Common myeloid progenitor, CD34-positive (primary cell): ENCODE results near the gene PEX5.
A peak's percentile ranks its signal among the peaks of the same experiment; 100 is the strongest.
"Not testable (repeated sequence)": the region's sequence is repeated elsewhere in the genome, so short reads cannot be mapped to it uniquely, and the experiment has no call there.

ENCODE experiments used
- CTCF ChIA-PET: fragments of 350-600 bp; sonication (Branson Sonifier 250); formaldehyde crosslinking; loops from one replicate; lab custom pipeline; 2021; ENCODE audit warnings: antibody characterized with exemption; lab: Charles Lee
- POLR2A ChIA-PET: fragments of 350-600 bp; sonication (Branson Sonifier 250); formaldehyde crosslinking; loops from one replicate; lab custom pipeline; 2021; ENCODE audit warnings: antibody characterized with exemption; lab: Charles Lee
- DNase-seq, 3 donors: peaks; one replicate each; pipeline versions ENCODE4 v3.0.0 to v3.0.0-alpha.2; 2013
- H3K27ac ChIP-seq, 2 experiments: 1 replicate in 1 of 2; 2 replicates in 1 of 2; pipeline ENCODE4 v1.7.0; 2013; ENCODE audit warnings: inconsistent platforms in 2 of 2, low read length in 2 of 2, mild to moderate bottlenecking in 2 of 2, low read depth in 1 of 2, moderate library complexity in 1 of 2; ENCODE audit not compliant: severe bottlenecking in 2 of 2, insufficient read depth in 1 of 2, poor library complexity in 1 of 2
- H3K27me3 ChIP-seq, 5 experiments: replicated peaks in 2 of 5; 1 replicate in 3 of 5; 2 replicates in 2 of 5; pipeline versions ENCODE4 v1.6.1 to v1.7.0; 2013; ENCODE audit warnings: low read length in 4 of 5, mild to moderate bottlenecking in 2 of 5, moderate library complexity in 2 of 5, inconsistent platforms in 1 of 5; ENCODE audit not compliant: insufficient read depth in 5 of 5, control insufficient read depth in 4 of 5
- H3K36me3 ChIP-seq, 4 experiments: 1 replicate in 2 of 4; 2 replicates in 2 of 4; pipeline versions ENCODE4 v1.6.1 to v1.7.0; 2013; ENCODE audit warnings: low read length in 3 of 4, control low read depth in 1 of 4, mild to moderate bottlenecking in 1 of 4; ENCODE audit not compliant: control insufficient read depth in 4 of 4, insufficient read depth in 4 of 4
- H3K4me1 ChIP-seq, 4 experiments: 1 replicate in 3 of 4; 2 replicates in 1 of 4; pipeline versions ENCODE4 v1.6.1 to v1.7.1; 2013; ENCODE audit warnings: low read length in 3 of 4, mild to moderate bottlenecking in 3 of 4, control low read depth in 1 of 4, inconsistent platforms in 1 of 4, moderate library complexity in 1 of 4; ENCODE audit not compliant: control insufficient read depth in 4 of 4, insufficient read depth in 4 of 4; ENCODE audit errors: control extremely low read depth in 1 of 4
- H3K4me3 ChIP-seq, 7 experiments: 1 replicate in 4 of 7; 2 replicates in 3 of 7; pipeline versions ENCODE4 v1.5.1 to v1.7.0; 2013; ENCODE audit warnings: mild to moderate bottlenecking in 7 of 7, low read length in 6 of 7, moderate library complexity in 6 of 7, inconsistent platforms in 2 of 7, low read depth in 2 of 7, control low read depth in 1 of 7; ENCODE audit not compliant: insufficient read depth in 4 of 7, control insufficient read depth in 1 of 7; ENCODE audit errors: extremely low read depth in 1 of 7
- H3K9me3 ChIP-seq, 5 experiments: 1 replicate in 4 of 5; 2 replicates in 1 of 5; pipeline versions ENCODE4 v1.6.1 to v1.7.1; 2013; ENCODE audit warnings: low read length in 4 of 5, mild to moderate bottlenecking in 2 of 5, inconsistent platforms in 1 of 5, low read depth in 1 of 5, moderate library complexity in 1 of 5; ENCODE audit not compliant: control insufficient read depth in 4 of 5, insufficient read depth in 2 of 5; ENCODE audit errors: control extremely low read depth in 1 of 5
- WGBS: methylation state at CpG from one replicate; pipeline ENCODE4 v1.1.5; 2013; ENCODE audit not compliant: insufficient coverage; 5-methylcytosine and 5-hydroxymethylcytosine counted together

Gene PEX5

GRCh38 chr12:7176595-7176994 lies 12.9 kb upstream of the PEX5 start:
- no peaks in the 10 kb centered on the region for H3K36me3 ChIP-seq
- H3K4me1 ChIP-seq = no peaks in the 10 kb centered on the region
- CTCF ChIA-PET = no interaction called here
- H3K27ac ChIP-seq = no peak overlapping the region
- POLR2A ChIA-PET = no interaction called here
- peaks cover 0 to 4% (median 0%) of the 10 kb centered on the region in 5 experiments for H3K27me3 ChIP-seq
- WGBS = 100% methylated on average over 1 of the region's 2 CpGs
- no peak overlapping the region for H3K4me3 ChIP-seq
- DNase-seq = no peak
- H3K9me3 ChIP-seq = peaks cover 0 to 8% (median 3%) of the 10 kb centered on the region in 5 experiments

GRCh38 chr12:7178481-7178880 lies 11.0 kb upstream of the PEX5 start:
- H3K27ac ChIP-seq = no peak overlapping the region
- no peaks in the 10 kb centered on the region for H3K36me3 ChIP-seq
- WGBS = no CpG with 5 or more reads among the region's 2 CpGs
- ChIA-PET CTCF (no interaction called here), POLR2A (no interaction called here)
- peaks cover 0 to 4% (median 0%) of the 10 kb centered on the region in 5 experiments for H3K27me3 ChIP-seq
- H3K4me1 ChIP-seq = no peaks in the 10 kb centered on the region
- DNase-seq = no peak
- peaks cover 0 to 3% (median 0%) of the 10 kb centered on the region in 5 experiments for H3K9me3 ChIP-seq
- no peak overlapping the region for H3K4me3 ChIP-seq

- Histone ChIP-seq H3K4me3 (no peak overlapping the region), H3K9me3 (peaks cover 0 to 1% (median 0%) of the 10 kb centered on the region in 5 experiments), H3K27ac (no peak overlapping the region), H3K36me3 (no peaks in the 10 kb centered on the region), H3K4me1 (no peaks in the 10 kb centered on the region), H3K27me3 (no peaks in the 10 kb centered on the region)
- no peak for DNase-seq
- ChIA-PET POLR2A (no interaction called here), CTCF (interaction anchor here (0.6 to 1.7 kb wide), 3 partner anchors 9 to 78 kb away, joined by 3 to 5 read pairs (median 3); partner anchors contain the start of gene PEX5)
- WGBS = 100% methylated on average over 1 of the region's 1 CpG
These were observed 8.8 kb upstream of the PEX5 start for GRCh38 chr12:7180685-7181084.

DNA sequence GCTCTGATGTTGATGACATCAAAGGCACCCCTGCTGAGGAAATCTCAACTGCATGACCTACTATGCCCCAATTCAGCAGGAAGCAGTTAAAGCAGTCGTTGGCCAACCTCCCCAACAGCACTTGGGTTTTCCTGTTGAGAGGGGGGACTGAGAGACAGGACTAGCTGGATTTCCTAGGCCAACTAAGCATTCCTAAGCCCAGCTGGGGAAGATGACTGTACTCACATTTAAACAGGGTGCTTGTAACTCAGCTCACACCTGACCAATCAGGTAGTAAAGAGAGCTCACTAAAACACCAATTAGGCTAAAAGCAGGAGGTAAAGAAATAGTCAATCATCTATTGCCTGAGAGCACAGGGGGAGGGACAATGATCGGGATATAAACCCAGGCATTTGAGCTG lies 3.4 kb upstream of the PEX5 start:
- H3K9me3 ChIP-seq, H3K4me3 ChIP-seq, H3K27me3 ChIP-seq, POLR2A ChIA-PET, H3K27ac ChIP-seq, DNase-seq, H3K36me3 ChIP-seq: not testable (repeated sequence)
- CTCF ChIA-PET = interaction anchor here (0.8 to 3.1 kb wide), 3 partner anchors 23 to 41 kb away, joined by 3 to 12 read pairs (median 3); no protein-coding TSS in a partner anchor
- WGBS = 0% methylated on average over 1 of the region's 2 CpGs
- peaks cover 4 to 29% (median 23%) of the 10 kb centered on the region in 4 experiments for H3K4me1 ChIP-seq

DNA sequence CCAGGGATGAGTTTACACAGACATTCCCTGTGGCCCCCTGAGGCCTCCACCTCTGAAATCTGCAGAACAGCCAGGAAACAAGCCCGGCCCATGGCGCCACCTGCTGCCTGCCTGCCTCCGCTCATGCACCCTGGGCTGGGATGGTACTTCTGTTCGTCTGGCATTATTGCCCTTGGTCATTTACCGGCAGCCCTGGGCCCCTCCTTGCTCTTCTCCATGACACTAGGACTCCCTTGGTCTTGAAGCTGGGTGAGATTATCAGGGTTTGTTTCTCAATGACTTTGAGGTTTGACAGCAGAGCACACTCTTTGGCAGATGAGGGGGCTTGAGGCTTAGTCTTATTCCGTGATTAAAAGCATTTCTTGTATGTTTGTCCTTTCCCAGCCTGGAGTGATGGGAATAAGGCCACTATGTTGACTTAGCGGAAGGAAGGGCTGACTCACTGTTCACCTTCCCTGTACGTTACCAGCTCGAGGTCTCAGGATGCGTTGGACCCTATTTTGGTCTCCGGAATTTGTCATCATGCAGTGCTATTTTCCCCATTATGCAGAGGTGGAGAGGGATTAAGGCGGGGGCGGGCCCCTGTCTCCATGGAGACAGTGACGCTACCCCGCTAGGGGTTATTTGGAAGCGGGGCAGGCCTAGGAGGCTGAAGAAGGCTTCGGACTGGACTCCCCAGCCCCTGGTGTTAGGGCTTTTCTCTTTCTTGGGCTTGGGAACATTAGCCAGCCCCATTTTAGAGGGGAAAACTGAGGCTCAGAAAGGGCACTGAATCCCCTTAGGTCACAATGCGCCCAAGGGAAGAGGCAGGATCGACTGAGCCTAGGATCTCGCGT lies 706 bp upstream of the PEX5 start:
- Histone ChIP-seq H3K4me3 (peak overlapping the region; percentile 87 to 99 (median 92)), H3K4me1 (peaks cover 4 to 30% (median 23%) of the 10 kb centered on the region in 4 experiments), H3K27ac (peak overlapping the region; percentile 77 to 86), H3K36me3 (peaks cover 0 to 17% (median 7%) of the 10 kb centered on the region in 4 experiments), H3K27me3 (no peaks in the 10 kb centered on the region), H3K9me3 (no peaks in the 10 kb centered on the region)
- CTCF ChIA-PET = interaction anchor here (0.6 to 2.7 kb wide), 11 partner anchors 8 to 131 kb away, joined by 3 to 12 read pairs (median 4); no protein-coding TSS in a partner anchor
- POLR2A ChIA-PET = no interaction called here
- peak; percentile 63 to 78 (median 74) for DNase-seq
- 2% methylated on average over 21 of the region's 21 CpGs for WGBS

DNA sequence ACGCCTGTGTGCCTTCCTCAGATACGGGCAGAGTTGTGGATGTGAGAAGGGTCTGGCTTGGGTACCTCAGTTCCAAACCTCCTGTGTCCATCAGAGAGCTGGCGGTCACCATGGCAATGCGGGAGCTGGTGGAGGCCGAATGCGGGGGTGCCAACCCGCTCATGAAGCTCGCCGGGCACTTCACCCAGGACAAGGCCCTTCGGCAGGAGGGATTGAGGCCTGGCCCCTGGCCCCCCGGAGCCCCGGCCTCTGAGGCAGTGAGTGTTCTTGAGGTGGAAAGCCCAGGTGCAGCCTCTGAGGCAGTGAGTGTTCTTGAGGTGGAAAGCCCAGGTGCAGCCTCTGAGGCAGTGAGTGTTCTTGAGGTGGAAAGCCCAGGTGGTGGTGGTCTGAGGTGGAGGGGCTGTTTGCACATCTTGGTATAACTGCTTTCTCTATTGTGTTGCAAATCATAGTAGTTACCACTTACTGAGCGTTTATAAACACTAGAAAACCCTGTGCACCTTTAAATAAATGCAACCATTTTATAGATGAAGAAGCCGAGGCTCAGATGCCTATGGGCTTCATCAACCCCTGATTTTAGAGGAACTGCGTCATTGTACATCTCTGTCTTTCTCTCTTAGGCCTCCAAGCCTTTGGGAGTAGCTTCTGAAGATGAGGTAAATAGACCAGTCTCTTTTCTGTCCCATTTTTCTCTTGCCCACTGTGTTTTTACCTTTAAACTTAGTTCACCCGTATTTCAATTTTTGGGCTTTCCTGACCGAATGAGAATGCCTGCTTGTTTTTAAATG lies 976 bp downstream of the PEX5 start:
- CTCF ChIA-PET = interaction anchor here (0.6 to 2.1 kb wide), 5 partner anchors 9 to 393 kb away, joined by 3 to 10 read pairs (median 3); no protein-coding TSS in a partner anchor
- Histone ChIP-seq H3K36me3 (peaks cover 5 to 29% (median 10%) of the 10 kb centered on the region in 4 experiments), H3K27me3 (no peaks in the 10 kb centered on the region), H3K9me3 (peaks cover 0 to 1% (median 0%) of the 10 kb centered on the region in 5 experiments), H3K27ac (peak overlapping the region in 1 of 2 experiments; percentile 59), H3K4me1 (peaks cover 4 to 30% (median 23%) of the 10 kb centered on the region in 4 experiments), H3K4me3 (peak overlapping the region; percentile 73 to 99 (median 88))
- POLR2A ChIA-PET = no interaction called here
- WGBS = 51% methylated on average over 15 of the region's 17 CpGs
- peak in 2 of 3 donors; percentile 24 to 49 for DNase-seq
